Liver (tissue), 9 donors: ENCODE data around the gene SERPINB2. TPM values are rescaled to one million over a fixed set of nuclear protein-coding genes. Genes with fewer than 3 reads are reported as not detected.

Experiments used
- DNase-seq: peaks from one replicate; pipeline ENCODE4 v3.0.0-alpha.2; 2017; ENCODE audit warnings: low spot score
- H3K27ac ChIP-seq, 2 donors: one replicate each; pipeline ENCODE4 v1.7.0; 2013; ENCODE audit warnings: inconsistent platforms in 2 of 2, low read length in 2 of 2, control low read depth in 1 of 2, low read depth in 1 of 2, mild to moderate bottlenecking in 1 of 2
- H3K27me3 ChIP-seq, 4 donors: one replicate each; pipeline versions ENCODE4 v1.6.1 to v1.7.0; 2013; ENCODE audit warnings: low read length in 3 of 4, inconsistent platforms in 1 of 4, mild to moderate bottlenecking in 1 of 4, moderate library complexity in 1 of 4; ENCODE audit not compliant: control insufficient read depth in 4 of 4, insufficient read depth in 4 of 4
- H3K36me3 ChIP-seq, 4 donors: one replicate each; pipeline versions ENCODE4 v1.6.1 to v1.7.0; 2013; ENCODE audit warnings: low read length in 3 of 4, mild to moderate bottlenecking in 3 of 4, low read depth in 1 of 4, moderate library complexity in 1 of 4; ENCODE audit not compliant: control insufficient read depth in 4 of 4, insufficient read depth in 3 of 4
- H3K4me1 ChIP-seq, 4 donors: one replicate each; pipeline versions ENCODE4 v1.6.1 to v1.7.0; 2013; ENCODE audit warnings: low read length in 3 of 4, mild to moderate bottlenecking in 3 of 4, moderate library complexity in 1 of 4; ENCODE audit not compliant: control insufficient read depth in 4 of 4, insufficient read depth in 4 of 4
- H3K4me3 ChIP-seq, 3 donors: one replicate each; pipeline versions ENCODE4 v1.6.1 to v1.7.0; 2013; ENCODE audit warnings: low read length in 3 of 3, control low read depth in 1 of 3, low read depth in 1 of 3, mild to moderate bottlenecking in 1 of 3
- H3K9ac ChIP-seq, 2 donors: one replicate each; pipeline ENCODE4 v1.7.0; 2013; ENCODE audit warnings: low read length in 2 of 2, mild to moderate bottlenecking in 2 of 2, moderate library complexity in 2 of 2, control low read depth in 1 of 2, low read depth in 1 of 2
- H3K9me3 ChIP-seq, 4 donors: one replicate each; pipeline versions ENCODE4 v1.6.1 to v1.7.0; 2013; ENCODE audit warnings: low read length in 3 of 4; ENCODE audit not compliant: control insufficient read depth in 4 of 4
- EGR1 ChIP-seq, 2 donors: IDR thresholded peaks; 2 replicates each; pipeline ENCODE4 v1.6.1; 2016 to 2018; ENCODE audit warnings: antibody characterized with exemption in 2 of 2, low read depth in 2 of 2
- FOXA1 ChIP-seq: IDR thresholded peaks from 2 replicates; pipeline ENCODE4 v1.6.1; 2016; ENCODE audit warnings: antibody characterized with exemption
- FOXA2 ChIP-seq: IDR thresholded peaks from 2 replicates; pipeline ENCODE4 v1.6.1; 2016; ENCODE audit warnings: antibody characterized with exemption
- HNF4G ChIP-seq: IDR thresholded peaks from 2 replicates; pipeline ENCODE4 v1.6.1; 2016; ENCODE audit warnings: antibody characterized with exemption
- JUND ChIP-seq, 2 donors: IDR thresholded peaks; 2 replicates each; pipeline ENCODE4 v1.6.1; 2016; ENCODE audit warnings: antibody characterized with exemption in 2 of 2
- NR2F2 ChIP-seq: IDR thresholded peaks from 2 replicates; pipeline ENCODE4 v1.6.1; 2016; ENCODE audit warnings: antibody characterized with exemption
- WGBS: extraction: QIAGEN DNeasy Blood & Tissue Kit; methylation state at CpG from one replicate; pipeline ENCODE4 v1.1.7; 2013; 5-methylcytosine and 5-hydroxymethylcytosine counted together
- polyA plus RNA-seq, 2 donors: library from polyadenylated mRNA; stranded (reverse) in 1 of 2; unstranded in 1 of 2; fragments of 200-250 nt in 1 of 2; fragments of >200 nt in 1 of 2; fragmentation: Nextera tagmentation in 1 of 2; extraction: Ambion mirVana in 1 of 2; gene quantifications; one replicate each; pipeline versions ENCODE4 v1.2.1 to v1.2.3, GENCODE V29; 2013 to 2015
- total RNA-seq, 2 donors: library from RNA; depleted of rRNA; stranded (reverse); fragments of >200 nt; gene quantifications; one replicate each; pipeline ENCODE4 v1.2.3, GENCODE V29; 2014
- TF ChIP-seq, protein P1 (sequence below): IDR thresholded peaks from 2 replicates; pipeline ENCODE4 v1.6.1; 2016; ENCODE audit warnings: antibody characterized with exemption, mild to moderate bottlenecking
- TF ChIP-seq, protein P2 (sequence below): IDR thresholded peaks from 2 replicates; pipeline ENCODE4 v1.6.1; 2016; ENCODE audit warnings: antibody characterized with exemption
- TF ChIP-seq, protein P3 (sequence below): IDR thresholded peaks from 2 replicates; pipeline ENCODE4 v1.6.1; 2016; ENCODE audit warnings: antibody characterized with exemption
- TF ChIP-seq, protein P4 (sequence below): fragments of 150-350 bp; IDR thresholded peaks from 2 replicates; pipeline ENCODE4 v1.5.1; 2017; ENCODE audit warnings: improper control_type of control experiment, low read depth, low read length; ENCODE audit not compliant: missing input control
- TF ChIP-seq, protein P5 (sequence below): IDR thresholded peaks from 2 replicates; pipeline ENCODE4 v1.6.1; 2016; ENCODE audit warnings: antibody characterized with exemption
- donor health status: healthy.
- donor health status: healthy.
- donor health status: healthy.
- donor health status: healthy.
- donor health status: healthy.

Gene SERPINB2
- total and polyA plus RNA-seq, 4 donors = 0.02 to 1.7 TPM; not detected in 2

DNA sequence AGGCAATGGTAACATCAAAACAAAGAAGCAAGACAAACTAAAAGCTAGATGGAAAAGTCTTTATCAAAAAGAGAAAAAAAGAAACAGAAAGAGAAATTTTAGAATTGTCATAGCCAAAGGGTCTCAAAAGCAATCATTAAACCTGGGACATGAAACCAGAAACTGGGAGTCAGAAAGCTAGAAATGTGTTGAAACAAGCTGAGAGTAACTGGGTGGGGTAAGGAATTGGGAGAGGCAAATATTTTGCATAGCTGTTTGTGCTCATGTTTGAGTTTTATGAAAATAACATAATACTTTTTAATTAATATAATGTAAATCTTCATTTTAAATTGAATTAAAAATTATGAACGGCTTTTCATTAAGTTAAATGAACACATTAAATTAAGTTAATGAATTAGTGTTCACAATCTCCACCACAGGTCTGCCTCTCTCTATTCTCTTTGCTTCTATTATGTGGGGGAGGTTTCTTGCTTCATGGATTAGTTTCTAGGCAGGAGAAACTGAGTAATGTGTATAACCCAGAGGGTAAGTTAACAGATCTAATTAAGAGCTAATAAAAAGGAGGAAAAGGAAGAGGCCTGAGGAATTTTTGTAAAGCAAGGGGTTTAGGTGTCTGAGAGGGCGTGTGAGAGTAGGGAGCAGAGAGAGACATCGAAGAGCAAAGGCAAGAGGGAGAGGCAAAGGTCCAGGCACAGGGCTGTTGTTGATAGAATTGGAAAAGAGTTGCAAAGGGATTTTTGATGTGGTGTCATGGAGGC is 20.0 kb upstream of the SERPINB2 start:
- no peaks in the 10 kb centered on the region for H3K4me1 ChIP-seq
- H3K27ac ChIP-seq = no peak overlapping the region
- no peaks in the 10 kb centered on the region for H3K27me3 ChIP-seq
- TF ChIP-seq JUND (IDR thresholded peaks at IDR 0.05) (no peak), FOXA1 (no peak), NR2F2 (no peak), FOXA2 (no peak), EGR1 (IDR thresholded peaks at IDR 0.05; ENCODE audit: low read depth in 2 of 2) (no peak), HNF4G (no peak)
- TF ChIP-seq, protein P1, sequence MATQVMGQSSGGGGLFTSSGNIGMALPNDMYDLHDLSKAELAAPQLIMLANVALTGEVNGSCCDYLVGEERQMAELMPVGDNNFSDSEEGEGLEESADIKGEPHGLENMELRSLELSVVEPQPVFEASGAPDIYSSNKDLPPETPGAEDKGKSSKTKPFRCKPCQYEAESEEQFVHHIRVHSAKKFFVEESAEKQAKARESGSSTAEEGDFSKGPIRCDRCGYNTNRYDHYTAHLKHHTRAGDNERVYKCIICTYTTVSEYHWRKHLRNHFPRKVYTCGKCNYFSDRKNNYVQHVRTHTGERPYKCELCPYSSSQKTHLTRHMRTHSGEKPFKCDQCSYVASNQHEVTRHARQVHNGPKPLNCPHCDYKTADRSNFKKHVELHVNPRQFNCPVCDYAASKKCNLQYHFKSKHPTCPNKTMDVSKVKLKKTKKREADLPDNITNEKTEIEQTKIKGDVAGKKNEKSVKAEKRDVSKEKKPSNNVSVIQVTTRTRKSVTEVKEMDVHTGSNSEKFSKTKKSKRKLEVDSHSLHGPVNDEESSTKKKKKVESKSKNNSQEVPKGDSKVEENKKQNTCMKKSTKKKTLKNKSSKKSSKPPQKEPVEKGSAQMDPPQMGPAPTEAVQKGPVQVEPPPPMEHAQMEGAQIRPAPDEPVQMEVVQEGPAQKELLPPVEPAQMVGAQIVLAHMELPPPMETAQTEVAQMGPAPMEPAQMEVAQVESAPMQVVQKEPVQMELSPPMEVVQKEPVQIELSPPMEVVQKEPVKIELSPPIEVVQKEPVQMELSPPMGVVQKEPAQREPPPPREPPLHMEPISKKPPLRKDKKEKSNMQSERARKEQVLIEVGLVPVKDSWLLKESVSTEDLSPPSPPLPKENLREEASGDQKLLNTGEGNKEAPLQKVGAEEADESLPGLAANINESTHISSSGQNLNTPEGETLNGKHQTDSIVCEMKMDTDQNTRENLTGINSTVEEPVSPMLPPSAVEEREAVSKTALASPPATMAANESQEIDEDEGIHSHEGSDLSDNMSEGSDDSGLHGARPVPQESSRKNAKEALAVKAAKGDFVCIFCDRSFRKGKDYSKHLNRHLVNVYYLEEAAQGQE = no peak
- TF ChIP-seq, protein P2, sequence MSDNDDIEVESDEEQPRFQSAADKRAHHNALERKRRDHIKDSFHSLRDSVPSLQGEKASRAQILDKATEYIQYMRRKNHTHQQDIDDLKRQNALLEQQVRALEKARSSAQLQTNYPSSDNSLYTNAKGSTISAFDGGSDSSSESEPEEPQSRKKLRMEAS = no peak
- TF ChIP-seq, protein P3, sequence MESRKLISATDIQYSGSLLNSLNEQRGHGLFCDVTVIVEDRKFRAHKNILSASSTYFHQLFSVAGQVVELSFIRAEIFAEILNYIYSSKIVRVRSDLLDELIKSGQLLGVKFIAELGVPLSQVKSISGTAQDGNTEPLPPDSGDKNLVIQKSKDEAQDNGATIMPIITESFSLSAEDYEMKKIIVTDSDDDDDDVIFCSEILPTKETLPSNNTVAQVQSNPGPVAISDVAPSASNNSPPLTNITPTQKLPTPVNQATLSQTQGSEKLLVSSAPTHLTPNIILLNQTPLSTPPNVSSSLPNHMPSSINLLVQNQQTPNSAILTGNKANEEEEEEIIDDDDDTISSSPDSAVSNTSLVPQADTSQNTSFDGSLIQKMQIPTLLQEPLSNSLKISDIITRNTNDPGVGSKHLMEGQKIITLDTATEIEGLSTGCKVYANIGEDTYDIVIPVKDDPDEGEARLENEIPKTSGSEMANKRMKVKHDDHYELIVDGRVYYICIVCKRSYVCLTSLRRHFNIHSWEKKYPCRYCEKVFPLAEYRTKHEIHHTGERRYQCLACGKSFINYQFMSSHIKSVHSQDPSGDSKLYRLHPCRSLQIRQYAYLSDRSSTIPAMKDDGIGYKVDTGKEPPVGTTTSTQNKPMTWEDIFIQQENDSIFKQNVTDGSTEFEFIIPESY = no peak
- TF ChIP-seq, protein P4, sequence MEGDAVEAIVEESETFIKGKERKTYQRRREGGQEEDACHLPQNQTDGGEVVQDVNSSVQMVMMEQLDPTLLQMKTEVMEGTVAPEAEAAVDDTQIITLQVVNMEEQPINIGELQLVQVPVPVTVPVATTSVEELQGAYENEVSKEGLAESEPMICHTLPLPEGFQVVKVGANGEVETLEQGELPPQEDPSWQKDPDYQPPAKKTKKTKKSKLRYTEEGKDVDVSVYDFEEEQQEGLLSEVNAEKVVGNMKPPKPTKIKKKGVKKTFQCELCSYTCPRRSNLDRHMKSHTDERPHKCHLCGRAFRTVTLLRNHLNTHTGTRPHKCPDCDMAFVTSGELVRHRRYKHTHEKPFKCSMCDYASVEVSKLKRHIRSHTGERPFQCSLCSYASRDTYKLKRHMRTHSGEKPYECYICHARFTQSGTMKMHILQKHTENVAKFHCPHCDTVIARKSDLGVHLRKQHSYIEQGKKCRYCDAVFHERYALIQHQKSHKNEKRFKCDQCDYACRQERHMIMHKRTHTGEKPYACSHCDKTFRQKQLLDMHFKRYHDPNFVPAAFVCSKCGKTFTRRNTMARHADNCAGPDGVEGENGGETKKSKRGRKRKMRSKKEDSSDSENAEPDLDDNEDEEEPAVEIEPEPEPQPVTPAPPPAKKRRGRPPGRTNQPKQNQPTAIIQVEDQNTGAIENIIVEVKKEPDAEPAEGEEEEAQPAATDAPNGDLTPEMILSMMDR = no peak
- TF ChIP-seq, protein P5, sequence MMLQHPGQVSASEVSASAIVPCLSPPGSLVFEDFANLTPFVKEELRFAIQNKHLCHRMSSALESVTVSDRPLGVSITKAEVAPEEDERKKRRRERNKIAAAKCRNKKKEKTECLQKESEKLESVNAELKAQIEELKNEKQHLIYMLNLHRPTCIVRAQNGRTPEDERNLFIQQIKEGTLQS = no peak
- H3K4me3 ChIP-seq = no peak overlapping the region
- WGBS = 78% methylated on average over 3 of the region's 3 CpGs
- H3K9me3 ChIP-seq = no peaks in the 10 kb centered on the region
- no peak overlapping the region for H3K9ac ChIP-seq
- no peak for DNase-seq
- H3K36me3 ChIP-seq = no peaks in the 10 kb centered on the region

DNA sequence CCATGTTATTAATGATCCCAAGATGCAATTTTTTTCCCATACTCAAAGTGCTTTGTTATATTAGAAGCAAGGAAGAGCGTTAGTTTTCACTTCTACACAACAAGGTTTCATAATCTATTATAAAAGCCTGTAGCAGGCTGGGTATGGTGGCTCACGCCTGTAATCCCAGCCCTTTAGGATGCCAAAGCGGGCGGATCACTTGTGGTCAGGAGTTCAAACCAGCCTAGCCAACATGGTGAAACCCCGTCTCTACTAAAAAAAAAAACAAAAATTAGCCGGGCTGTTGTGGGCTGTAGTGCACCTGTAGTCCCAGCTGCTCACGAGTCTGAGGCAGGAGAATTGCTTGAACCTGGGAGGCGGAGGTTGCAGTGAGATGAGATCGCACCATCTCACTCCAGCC is 19.0 kb upstream of the SERPINB2 start:
- Histone ChIP-seq H3K27me3 (no peaks in the 10 kb centered on the region), H3K9ac (no peak overlapping the region), H3K27ac (no peak overlapping the region), H3K36me3 (no peaks in the 10 kb centered on the region), H3K9me3 (no peaks in the 10 kb centered on the region), H3K4me1 (no peaks in the 10 kb centered on the region), H3K4me3 (no peak overlapping the region)
- WGBS = 89% methylated on average over 9 of the region's 9 CpGs
- DNase-seq = no peak
- TF ChIP-seq, protein P5 = no peak
- TF ChIP-seq, protein P3 = no peak
